Measurements from ENCODE around the gene SLITRK1. TPM values are rescaled to one million over a fixed set of nuclear protein-coding genes. Genes with fewer than 3 reads are reported as not detected.

SLITRK1 gene
- total RNA-seq, 6 experiments from 2014 or later: not detected

DNA sequence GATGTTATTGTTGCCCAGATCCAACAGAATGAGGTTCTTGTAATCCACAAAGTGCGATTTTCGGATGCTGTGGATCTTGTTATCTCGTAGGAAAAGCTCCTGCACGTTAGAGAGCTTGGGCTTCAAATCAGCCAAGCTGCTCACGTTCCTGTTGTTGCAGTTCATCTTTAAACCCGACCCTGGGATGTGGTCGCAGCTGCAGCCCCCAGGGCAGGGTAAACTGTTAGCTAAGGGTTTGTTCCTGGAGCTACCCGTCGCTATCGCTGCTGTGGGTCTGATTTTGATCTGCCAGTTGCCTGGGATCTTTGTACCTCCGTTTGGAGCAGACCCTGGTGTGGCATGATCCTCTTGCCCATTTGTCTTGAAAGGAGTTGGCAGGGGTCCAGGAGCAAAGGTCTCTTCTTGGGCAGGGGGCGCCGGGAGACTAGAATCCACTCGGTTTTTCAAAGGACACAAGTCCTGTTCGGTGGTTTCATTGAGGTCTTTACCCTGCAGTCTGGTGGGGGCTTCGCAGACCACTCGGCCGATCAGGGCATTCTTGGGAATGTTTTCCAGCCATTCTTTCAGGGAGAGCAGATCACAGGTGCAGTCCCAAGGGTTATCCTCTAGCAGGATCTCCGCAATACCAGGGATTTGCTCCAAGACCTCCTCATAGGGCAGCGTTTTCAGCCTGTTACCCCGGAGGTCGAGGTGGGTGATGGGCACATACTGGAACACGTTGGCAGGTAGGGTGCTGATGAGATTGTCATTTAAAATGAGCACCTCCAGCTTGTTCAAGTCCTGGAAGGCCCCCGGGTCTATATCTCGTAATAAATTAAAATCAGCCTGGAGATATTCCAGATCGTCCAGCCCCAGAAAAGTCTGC is 1.8 kb downstream of the SLITRK1 start:
- no peak overlapping the region for H3K4me3 ChIP-seq
- 3% methylated on average over 7 of the region's 26 CpGs for WGBS (ENCODE audit: insufficient coverage, low coverage, low lambda C conversion rate, missing lambda C conversion rate)
- ATAC-seq: no peak

GRCh38 chr13:83879431-83880171 is 2.7 kb downstream of the SLITRK1 start:
- ATAC-seq: no peak
- no peaks in the 10 kb centered on the region for H3K9me3 ChIP-seq

More for the DNA sequence above, 1.8 kb downstream of the SLITRK1 start:
- H3K9me3 ChIP-seq: no peaks in the 10 kb centered on the region
- H3K27ac ChIP-seq: no peak overlapping the region
- H3K36me3 ChIP-seq: no peaks in the 10 kb centered on the region
- DNase-seq: no peak
- no peak for TF ChIP-seq POLR2A (IDR thresholded peaks at IDR 0.05)
- no peak for TF ChIP-seq CTCF (IDR thresholded peaks at IDR 0.05)
- H3K27me3 ChIP-seq: peaks cover 0 to 3% of the 10 kb centered on the region in 2 donors
- H3K4me1 ChIP-seq: no peaks in the 10 kb centered on the region
- intact Hi-C loops (cut with DNase I): no loop called here

DNA sequence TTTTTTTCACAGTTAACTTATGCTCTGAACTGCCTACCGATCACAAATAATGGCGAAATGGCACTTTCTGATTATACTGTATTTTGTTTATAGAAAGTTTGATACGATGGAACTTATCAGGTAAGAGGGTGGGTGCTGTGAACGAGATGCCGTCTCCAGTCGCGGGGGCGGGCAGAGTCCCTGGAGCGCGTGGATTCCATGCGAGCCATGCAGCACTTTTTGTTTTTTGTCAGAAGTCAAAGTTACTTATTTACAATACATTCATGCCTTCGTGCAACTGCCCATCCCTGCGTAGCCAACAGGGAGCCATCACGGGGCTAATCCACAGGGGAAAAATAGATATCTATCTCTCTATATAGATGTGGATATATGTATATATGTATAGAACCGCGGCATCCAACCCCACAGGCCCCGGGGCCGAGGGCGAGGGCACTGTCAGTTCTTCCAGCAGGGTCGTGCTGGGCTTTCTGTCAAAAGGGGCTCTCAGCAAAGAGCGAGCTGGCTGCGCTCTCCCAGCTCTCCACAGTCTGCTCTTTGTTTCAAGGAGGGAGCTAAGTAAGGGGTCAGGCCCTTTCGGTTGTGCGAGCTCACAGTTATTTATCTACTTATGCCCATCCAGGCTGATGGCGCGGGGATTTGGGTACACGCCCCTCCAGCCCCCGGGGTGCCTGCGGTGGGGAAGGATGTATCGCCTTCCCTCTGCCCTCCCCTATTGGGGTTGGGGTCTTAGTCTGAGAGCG is 3.4 kb downstream of the SLITRK1 start:
- H3K36me3 ChIP-seq: no peaks in the 10 kb centered on the region
- H3K27me3 ChIP-seq: peaks cover 0 to 3% of the 10 kb centered on the region in 2 donors
- TF ChIP-seq POLR2A (IDR thresholded peaks at IDR 0.05) (no peak), CTCF (IDR thresholded peaks at IDR 0.05) (no peak)
- intact Hi-C loops (cut with DNase I): no loop called here
- H3K4me3 ChIP-seq: no peak overlapping the region
- DNase-seq (no peak), ATAC-seq (no peak)
- H3K27ac ChIP-seq: no peak overlapping the region
- no peaks in the 10 kb centered on the region for H3K9me3 ChIP-seq
- 4% methylated on average over 22 of the region's 31 CpGs for WGBS (ENCODE audit: insufficient coverage, low coverage, low lambda C conversion rate, missing lambda C conversion rate)
- no peaks in the 10 kb centered on the region for H3K4me1 ChIP-seq

More at GRCh38 chr13:83879431-83880171, 2.7 kb downstream of the SLITRK1 start:
- no peak overlapping the region for H3K27ac ChIP-seq
- intact Hi-C loops (cut with DNase I): no loop called here
- no peak overlapping the region for H3K4me3 ChIP-seq
- H3K27me3 ChIP-seq: peaks cover 0 to 3% of the 10 kb centered on the region in 2 donors
- no peaks in the 10 kb centered on the region for H3K36me3 ChIP-seq
- TF ChIP-seq POLR2A (IDR thresholded peaks at IDR 0.05) (no peak), CTCF (IDR thresholded peaks at IDR 0.05) (no peak)
- no peak for DNase-seq
- WGBS (ENCODE audit: insufficient coverage, low coverage, low lambda C conversion rate, missing lambda C conversion rate): 8% methylated on average over 25 of the region's 33 CpGs
- no peaks in the 10 kb centered on the region for H3K4me1 ChIP-seq

- ATAC-seq: no peak
- intact Hi-C loops (cut with DNase I): no loop called here
- TF ChIP-seq POLR2A (IDR thresholded peaks at IDR 0.05): no peak
- no peak for TF ChIP-seq CTCF (IDR thresholded peaks at IDR 0.05)
These were observed 4.5 kb downstream of the SLITRK1 start for GRCh38 chr13:83877651-83878355.

More at GRCh38 chr13:83877651-83878355, 4.5 kb downstream of the SLITRK1 start:
- Histone ChIP-seq H3K9me3 (no peaks in the 10 kb centered on the region), H3K4me3 (no peak overlapping the region), H3K27ac (no peak overlapping the region), H3K36me3 (no peaks in the 10 kb centered on the region), H3K4me1 (no peaks in the 10 kb centered on the region), H3K27me3 (no peaks in the 10 kb centered on the region)
- no peak for DNase-seq
- WGBS (ENCODE audit: insufficient coverage, low coverage, low lambda C conversion rate, missing lambda C conversion rate): 9% methylated on average over 12 of the region's 12 CpGs

All from right lobe of liver (tissue), 6 donors.